ENCODE measurements around the gene SEC63. TPM values are rescaled to one million over a fixed set of nuclear protein-coding genes. Genes with fewer than 3 reads are reported as not detected.

Gene SEC63
- total RNA-seq, 1 experiment from 2014 or later = 51.3 TPM

DNA sequence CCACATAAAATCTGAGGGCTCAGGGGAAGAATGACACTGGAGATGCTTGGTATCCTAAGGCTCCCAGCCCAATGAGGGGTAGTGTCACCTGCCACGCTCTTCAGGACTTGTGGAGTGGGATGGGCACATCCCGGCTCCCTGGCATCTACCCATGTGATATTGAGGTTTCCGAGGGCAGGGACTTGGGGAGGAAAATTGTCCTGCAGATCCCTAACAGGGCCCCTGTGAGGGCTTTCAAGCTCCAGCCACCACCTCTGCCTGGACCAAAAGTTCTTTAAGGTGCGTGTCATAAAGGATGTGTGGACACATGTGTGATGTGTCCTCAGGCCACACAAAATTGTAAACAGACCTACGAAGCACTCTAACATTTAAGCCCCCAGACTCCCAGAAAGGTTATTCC lies 136.4 kb downstream of the SEC63 start:
- CTCF ChIA-PET = no interaction called here
- H3K4me1 ChIP-seq (ENCODE audit: control insufficient read depth in 1 of 2, insufficient read depth in 2 of 2, low read length in 2 of 2) = no peaks in the 10 kb centered on the region
- H2AFZ ChIP-seq (ENCODE audit: low read depth, low read length, poor library complexity, severe bottlenecking) = no peak overlapping the region
- no peak overlapping the region for H3K27ac ChIP-seq (ENCODE audit: low read depth, low read length)
- BruUV-seq (replicated peaks) = no TSS peak
- peaks cover 19% of the 10 kb centered on the region; the same call in 1 of the 2 replicates for H3K27me3 ChIP-seq (ENCODE audit: insufficient read depth, low read length)
- POLR2A ChIA-PET = no interaction called here
- intact Hi-C loops (cut with micrococcal nuclease) = no loop called here
- H3K9ac ChIP-seq (ENCODE audit: low read length) = no peak overlapping the region
- DNase-seq (ENCODE audit: low read depth, low spot score) = no peak
- TF ChIP-seq POLR2A (IDR thresholded peaks at IDR 0.05; ENCODE audit: borderline replicate concordance, extremely low read depth, insufficient read depth, insufficient read length) (no peak), CEBPB (IDR thresholded peaks at IDR 0.05; ENCODE audit: low read depth) (no peak), TCF7L2 (IDR thresholded peaks at IDR 0.05; ENCODE audit: borderline replicate concordance, extremely low read depth, insufficient read depth, insufficient read length) (no peak), ZFX (IDR thresholded peaks at IDR 0.05) (no peak), ZNF274 (IDR thresholded peaks at IDR 0.05; ENCODE audit: low read depth, low read length) (no peak), EGR1 (IDR thresholded peaks at IDR 0.05; ENCODE audit: low read depth) (no peak), ELF1 (IDR thresholded peaks at IDR 0.05; ENCODE audit: borderline replicate concordance, low read depth) (no peak), SRF (IDR thresholded peaks at IDR 0.05; ENCODE audit: low read depth) (no peak), EZH2 (IDR thresholded peaks at IDR 0.05) (no peak)
- TF ChIP-seq, protein P1, sequence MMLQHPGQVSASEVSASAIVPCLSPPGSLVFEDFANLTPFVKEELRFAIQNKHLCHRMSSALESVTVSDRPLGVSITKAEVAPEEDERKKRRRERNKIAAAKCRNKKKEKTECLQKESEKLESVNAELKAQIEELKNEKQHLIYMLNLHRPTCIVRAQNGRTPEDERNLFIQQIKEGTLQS (IDR thresholded peaks at IDR 0.05) = no peak
- TF ChIP-seq, protein P2, sequence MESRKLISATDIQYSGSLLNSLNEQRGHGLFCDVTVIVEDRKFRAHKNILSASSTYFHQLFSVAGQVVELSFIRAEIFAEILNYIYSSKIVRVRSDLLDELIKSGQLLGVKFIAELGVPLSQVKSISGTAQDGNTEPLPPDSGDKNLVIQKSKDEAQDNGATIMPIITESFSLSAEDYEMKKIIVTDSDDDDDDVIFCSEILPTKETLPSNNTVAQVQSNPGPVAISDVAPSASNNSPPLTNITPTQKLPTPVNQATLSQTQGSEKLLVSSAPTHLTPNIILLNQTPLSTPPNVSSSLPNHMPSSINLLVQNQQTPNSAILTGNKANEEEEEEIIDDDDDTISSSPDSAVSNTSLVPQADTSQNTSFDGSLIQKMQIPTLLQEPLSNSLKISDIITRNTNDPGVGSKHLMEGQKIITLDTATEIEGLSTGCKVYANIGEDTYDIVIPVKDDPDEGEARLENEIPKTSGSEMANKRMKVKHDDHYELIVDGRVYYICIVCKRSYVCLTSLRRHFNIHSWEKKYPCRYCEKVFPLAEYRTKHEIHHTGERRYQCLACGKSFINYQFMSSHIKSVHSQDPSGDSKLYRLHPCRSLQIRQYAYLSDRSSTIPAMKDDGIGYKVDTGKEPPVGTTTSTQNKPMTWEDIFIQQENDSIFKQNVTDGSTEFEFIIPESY (IDR thresholded peaks at IDR 0.05; ENCODE audit: extremely low read depth, insufficient replicate concordance, low read length) = no peak
- H3K4me3 ChIP-seq (replicated peaks in 1 of 2; ENCODE audit: low read depth in 1 of 2, low read length in 2 of 2) = no peak overlapping the region
- no peaks in the 10 kb centered on the region for H3K9me3 ChIP-seq (ENCODE audit: control insufficient read depth in 1 of 2, insufficient read depth in 1 of 2, low read depth in 1 of 2, low read length in 2 of 2)
- RAD21 ChIA-PET (ENCODE audit: low non-redundant PET in 1 of 2, low total read pairs in 2 of 2, uncharacterized antibody in 2 of 2, unreplicated experiment in 2 of 2) = no interaction called here
- H3K36me3 ChIP-seq (ENCODE audit: control insufficient read depth in 1 of 2, insufficient read depth in 2 of 2, low read length in 2 of 2) = no peaks in the 10 kb centered on the region
- H3K79me2 ChIP-seq (ENCODE audit: insufficient read depth, low read length) = no peaks in the 10 kb centered on the region
- no peaks in the 10 kb centered on the region for H4K20me1 ChIP-seq (ENCODE audit: insufficient read depth)
- H3K4me2 ChIP-seq (ENCODE audit: low read length) = no peak overlapping the region
- no peaks in the 10 kb centered on the region for H3K9me2 ChIP-seq (ENCODE audit: insufficient read depth)
- ATAC-seq = no peak

All from HCT116 (cell line).